GM23248 (cell line): ENCODE results near the gene C16orf92. TPM values are rescaled to one million over a fixed set of nuclear protein-coding genes. Genes with fewer than 3 reads are reported as not detected.
"Not testable (repeated sequence)": the region's sequence is repeated elsewhere in the genome, so short reads cannot be mapped to it uniquely, and the experiment has no call there.

ENCODE experiments used
- DNase-seq: peaks from one replicate; pipeline ENCODE4 v3.0.0-alpha.2; 2015
- H2AFZ ChIP-seq: fragments of 200-600 bp; sonication (generic); 2 replicates; pipeline ENCODE4 v1.6.1; 2016; ENCODE audit warnings: antibody characterized with exemption
- H3F3A ChIP-seq: fragments of 200-600 bp; sonication (generic); 2 replicates; pipeline ENCODE4 v1.6.1; 2016; ENCODE audit warnings: mild to moderate bottlenecking, antibody characterized with exemption, mixed run types; ENCODE audit not compliant: insufficient read depth
- H3K27ac ChIP-seq: fragments of 200-600 bp; sonication (generic); 2 replicates; pipeline ENCODE4 v1.5.1; 2016; ENCODE audit warnings: mild to moderate bottlenecking
- H3K27me3 ChIP-seq: fragments of 200-600 bp; sonication (generic); replicated peaks from 2 replicates; pipeline ENCODE4 v1.6.1; 2016; ENCODE audit warnings: mild to moderate bottlenecking; ENCODE audit not compliant: insufficient read depth
- H3K36me3 ChIP-seq: fragments of 200-600 bp; sonication (generic); 2 replicates; pipeline ENCODE4 v1.6.1; 2016; ENCODE audit warnings: low read depth, mild to moderate bottlenecking
- H3K4me1 ChIP-seq: fragments of 200-600 bp; sonication (generic); 2 replicates; pipeline ENCODE4 v1.6.1; 2016; ENCODE audit warnings: mild to moderate bottlenecking; ENCODE audit not compliant: insufficient read depth
- H3K4me2 ChIP-seq: fragments of 200-600 bp; sonication (generic); one replicate; pipeline ENCODE4 v1.6.1; 2016; ENCODE audit warnings: mild to moderate bottlenecking; ENCODE audit not compliant: unreplicated experiment
- H3K4me3 ChIP-seq: fragments of 200-600 bp; sonication (generic); 2 replicates; pipeline ENCODE4 v1.5.1; 2016; ENCODE audit warnings: mild to moderate bottlenecking
- H3K79me2 ChIP-seq: fragments of 200-600 bp; sonication (generic); 2 replicates; pipeline ENCODE4 v1.6.1; 2016; ENCODE audit warnings: mild to moderate bottlenecking; ENCODE audit not compliant: insufficient read depth
- H3K9ac ChIP-seq: fragments of 200-600 bp; sonication (generic); 2 replicates; pipeline ENCODE4 v1.6.1; 2016; ENCODE audit warnings: mild to moderate bottlenecking
- H3K9me2 ChIP-seq: fragments of 200-600 bp; sonication (generic); 2 replicates; pipeline ENCODE4 v1.6.1; 2016; ENCODE audit warnings: mixed run types, mild to moderate bottlenecking, moderate library complexity; ENCODE audit not compliant: insufficient read depth
- H3K9me3 ChIP-seq: fragments of 200-600 bp; sonication (generic); one replicate; pipeline ENCODE4 v1.6.1; 2017; ENCODE audit warnings: low read depth
- H4K20me1 ChIP-seq: fragments of 200-600 bp; sonication (generic); 2 replicates; pipeline ENCODE4 v1.6.0; 2016; ENCODE audit not compliant: insufficient read depth
- EZH2 ChIP-seq: fragments of 200-600 bp; sonication (generic); IDR thresholded peaks from 2 replicates; pipeline ENCODE4 v1.6.1; 2018; ENCODE audit warnings: antibody characterized with exemption, mild to moderate bottlenecking; ENCODE audit not compliant: insufficient read depth, poor library complexity, severe bottlenecking
- EZH2phosphoT487 ChIP-seq: fragments of 200-600 bp; sonication (generic); IDR thresholded peaks from 2 replicates; pipeline ENCODE4 v1.6.1; 2018; ENCODE audit warnings: antibody characterized with exemption, moderate library complexity, mild to moderate bottlenecking, low read depth; ENCODE audit not compliant: insufficient read depth
- WGBS, 2 experiments: methylation state at CpG; one replicate each; pipeline ENCODE4 v1.1.6; 2015 to 2017; ENCODE audit warnings: low lambda C conversion rate in 2 of 2, low coverage in 1 of 2; ENCODE audit errors: missing lambda C conversion rate in 2 of 2; 5-methylcytosine and 5-hydroxymethylcytosine counted together
- in situ Hi-C: fragments of 300-500 bp; cut with MboI; formaldehyde crosslinking; loops from 2 replicates; pipeline ENCODE4 v1.15.0; 2020
- polyA plus RNA-seq: library from polyadenylated mRNA; unstranded; fragments of >200 nt; fragmentation: Nextera tagmentation; extraction: Ambion mirVana; gene quantifications from 2 replicates; pipeline ENCODE4 v1.2.1, GENCODE V29; 2016
- total RNA-seq: library from RNA; depleted of rRNA; stranded (reverse); fragments of >200 nt; shearing (Covaris generic); gene quantifications from 2 replicates; pipeline ENCODE4 v1.2.3, GENCODE V29; 2014

The C16orf92 gene
- total and polyA plus RNA-seq, 2 experiments from 2014 or later: not detected

- Histone ChIP-seq H3K4me1 (no peaks in the 10 kb centered on the region), H3K36me3 (no peaks in the 10 kb centered on the region), H3K4me2 (no peak overlapping the region), H3K9ac (no peak overlapping the region), H3K27me3 (no peaks in the 10 kb centered on the region), H3K27ac (no peak overlapping the region), H4K20me1 (no peaks in the 10 kb centered on the region), H3K9me2 (no peaks in the 10 kb centered on the region), H3K4me3 (no peak overlapping the region), H3K79me2 (no peaks in the 10 kb centered on the region), H3K9me3 (no peaks in the 10 kb centered on the region), H3F3A (no peaks in the 10 kb centered on the region), H2AFZ (no peak overlapping the region)
- no peak for TF ChIP-seq EZH2phosphoT487
- TF ChIP-seq EZH2: no peak
- DNase-seq: no peak
- in situ Hi-C loops: loop anchor here (10.0 kb wide), 1 partner anchor 202 kb away; the partner anchor contains the start of genes PAGR1 and PRRT2
- 62 to 68% methylated on average over 2 of the region's 2 CpGs for WGBS, 2 experiments
These were observed 5.7 kb upstream of the C16orf92 start for GRCh38 chr16:30017277-30017656.

GRCh38 chr16:30017937-30018336 is 5.1 kb upstream of the C16orf92 start:
- not testable (repeated sequence) for H4K20me1 ChIP-seq, H3F3A ChIP-seq, H3K27me3 ChIP-seq, H3K9me2 ChIP-seq, H3K79me2 ChIP-seq, H3K4me3 ChIP-seq, H3K9ac ChIP-seq, H3K27ac ChIP-seq, H3K4me2 ChIP-seq, DNase-seq, H3K9me3 ChIP-seq, H3K4me1 ChIP-seq, H2AFZ ChIP-seq, H3K36me3 ChIP-seq
- in situ Hi-C loops: loop anchor here (10.0 kb wide), 1 partner anchor 203 kb away; the partner anchor contains the start of genes PAGR1 and PRRT2
- 80 to 87% methylated on average over 2 to 4 of the region's 4 CpGs for WGBS, 2 experiments

GRCh38 chr16:30018731-30019158 is 4.3 kb upstream of the C16orf92 start:
- no peak for DNase-seq

GRCh38 chr16:30023586-30023985 is 588 bp downstream of the C16orf92 start:
- no peak for DNase-seq
- no peaks in the 10 kb centered on the region for H3K79me2 ChIP-seq
- no peak overlapping the region for H3K4me2 ChIP-seq
- no peaks in the 10 kb centered on the region for H3F3A ChIP-seq
- H3K27ac ChIP-seq: no peak overlapping the region
- 62 to 64% methylated on average over 11 of the region's 11 CpGs for WGBS, 2 experiments
- H3K9me2 ChIP-seq: no peaks in the 10 kb centered on the region
- TF ChIP-seq EZH2 (no peak), EZH2phosphoT487 (no peak)
- no peaks in the 10 kb centered on the region for H4K20me1 ChIP-seq
- H3K4me3 ChIP-seq: no peak overlapping the region
- no peaks in the 10 kb centered on the region for H3K9me3 ChIP-seq
- H2AFZ ChIP-seq: no peak overlapping the region
- peaks cover 14% of the 10 kb centered on the region for H3K27me3 ChIP-seq
- H3K4me1 ChIP-seq: no peaks in the 10 kb centered on the region
- H3K36me3 ChIP-seq: no peaks in the 10 kb centered on the region
- H3K9ac ChIP-seq: no peak overlapping the region
- in situ Hi-C loops: loop anchor here (10.0 kb wide), 2 partner anchors 49 to 319 kb away; partner anchors contain the start of gene TAOK2

More at GRCh38 chr16:30018731-30019158, 4.3 kb upstream of the C16orf92 start:
- no peaks in the 10 kb centered on the region for H3K9me2 ChIP-seq
- H3K4me3 ChIP-seq: no peak overlapping the region
- no peaks in the 10 kb centered on the region for H3K9me3 ChIP-seq
- no peaks in the 10 kb centered on the region for H3K4me1 ChIP-seq
- 67 to 78% methylated on average over 4 of the region's 4 CpGs for WGBS, 2 experiments
- no peak overlapping the region for H3K4me2 ChIP-seq
- H3K79me2 ChIP-seq: no peaks in the 10 kb centered on the region
- no peaks in the 10 kb centered on the region for H3K36me3 ChIP-seq
- no peaks in the 10 kb centered on the region for H4K20me1 ChIP-seq
- no peak overlapping the region for H3K9ac ChIP-seq
- no peak overlapping the region for H3K27ac ChIP-seq
- no peaks in the 10 kb centered on the region for H3F3A ChIP-seq
- H2AFZ ChIP-seq: no peak overlapping the region
- in situ Hi-C loops: loop anchor here (10.0 kb wide), 1 partner anchor 204 kb away; the partner anchor contains the start of genes PAGR1 and PRRT2
- no peaks in the 10 kb centered on the region for H3K27me3 ChIP-seq
- no peak for TF ChIP-seq EZH2
- TF ChIP-seq EZH2phosphoT487: no peak

- no peak overlapping the region for H2AFZ ChIP-seq
- no peak for DNase-seq
- H3K27me3 ChIP-seq: peaks cover 22% of the 10 kb centered on the region
- in situ Hi-C loops: loop anchor here (10.0 kb wide), 2 partner anchors 50 to 320 kb away; partner anchors contain the start of gene TAOK2
- no peaks in the 10 kb centered on the region for H3K9me2 ChIP-seq
- no peaks in the 10 kb centered on the region for H3K4me1 ChIP-seq
- TF ChIP-seq EZH2phosphoT487 (no peak), EZH2 (no peak)
- no peaks in the 10 kb centered on the region for H3F3A ChIP-seq
- H3K9ac ChIP-seq: no peak overlapping the region
- H4K20me1 ChIP-seq: no peaks in the 10 kb centered on the region
- no peak overlapping the region for H3K4me2 ChIP-seq
- no peaks in the 10 kb centered on the region for H3K9me3 ChIP-seq
- no peaks in the 10 kb centered on the region for H3K36me3 ChIP-seq
- H3K27ac ChIP-seq: no peak overlapping the region
- no peak overlapping the region for H3K4me3 ChIP-seq
- 70 to 72% methylated on average over 10 to 16 of the region's 16 CpGs for WGBS, 2 experiments
- no peaks in the 10 kb centered on the region for H3K79me2 ChIP-seq
These were observed 1.5 kb downstream of the C16orf92 start for GRCh38 chr16:30024451-30024850.
